ENCODE data around the gene LOXL4.

The LOXL4 gene

DNA sequence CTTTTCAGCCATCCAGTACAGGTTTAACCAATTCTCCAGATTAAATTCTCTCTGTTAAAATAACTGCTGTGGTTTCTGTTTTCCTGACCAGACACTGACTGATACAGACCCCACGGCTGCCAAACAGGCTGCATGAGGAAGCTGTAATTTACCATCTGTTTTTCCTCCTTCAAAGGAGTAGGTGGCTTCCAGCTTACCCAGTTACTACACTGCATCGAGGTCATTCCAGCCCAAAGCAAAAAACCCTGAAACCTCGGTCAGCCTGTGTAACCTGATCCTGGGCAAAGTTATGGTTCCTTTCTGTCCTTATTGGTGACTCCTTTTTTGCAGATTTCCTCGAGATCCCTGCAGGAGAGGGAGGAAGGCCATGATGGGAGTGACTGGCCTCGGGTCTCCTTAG, 27.9 kb upstream of the LOXL4 start:
- TF ChIP-seq, protein P1, sequence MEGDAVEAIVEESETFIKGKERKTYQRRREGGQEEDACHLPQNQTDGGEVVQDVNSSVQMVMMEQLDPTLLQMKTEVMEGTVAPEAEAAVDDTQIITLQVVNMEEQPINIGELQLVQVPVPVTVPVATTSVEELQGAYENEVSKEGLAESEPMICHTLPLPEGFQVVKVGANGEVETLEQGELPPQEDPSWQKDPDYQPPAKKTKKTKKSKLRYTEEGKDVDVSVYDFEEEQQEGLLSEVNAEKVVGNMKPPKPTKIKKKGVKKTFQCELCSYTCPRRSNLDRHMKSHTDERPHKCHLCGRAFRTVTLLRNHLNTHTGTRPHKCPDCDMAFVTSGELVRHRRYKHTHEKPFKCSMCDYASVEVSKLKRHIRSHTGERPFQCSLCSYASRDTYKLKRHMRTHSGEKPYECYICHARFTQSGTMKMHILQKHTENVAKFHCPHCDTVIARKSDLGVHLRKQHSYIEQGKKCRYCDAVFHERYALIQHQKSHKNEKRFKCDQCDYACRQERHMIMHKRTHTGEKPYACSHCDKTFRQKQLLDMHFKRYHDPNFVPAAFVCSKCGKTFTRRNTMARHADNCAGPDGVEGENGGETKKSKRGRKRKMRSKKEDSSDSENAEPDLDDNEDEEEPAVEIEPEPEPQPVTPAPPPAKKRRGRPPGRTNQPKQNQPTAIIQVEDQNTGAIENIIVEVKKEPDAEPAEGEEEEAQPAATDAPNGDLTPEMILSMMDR (IDR thresholded peaks at IDR 0.05; ENCODE audit: borderline replicate concordance, insufficient read depth, low read depth, low read length) = no peak
- no peak overlapping the region for H3K4me3 ChIP-seq (ENCODE audit: low read depth, low read length)

DNA sequence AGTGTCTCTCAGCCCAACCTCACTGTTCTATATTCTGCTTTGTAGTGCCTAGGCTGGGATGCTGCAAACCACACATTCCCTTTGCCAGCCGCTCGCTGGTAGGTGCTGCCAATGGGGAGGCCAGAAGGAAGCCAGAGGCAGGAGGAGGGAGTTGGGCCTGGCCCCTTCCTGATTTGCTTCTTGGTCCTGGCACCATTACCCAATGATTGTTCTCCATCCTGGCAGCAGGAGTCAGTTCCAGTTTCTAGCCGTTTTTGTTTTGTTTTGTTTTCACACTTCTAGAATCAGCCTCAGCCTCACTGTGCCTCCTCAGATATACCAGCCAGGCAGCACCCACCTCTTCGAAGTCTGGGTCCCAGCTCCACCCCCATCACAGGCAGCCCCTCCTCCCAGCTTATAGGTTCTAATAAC, 27.4 kb upstream of the LOXL4 start:
- TF ChIP-seq, protein P1 (IDR thresholded peaks at IDR 0.05; ENCODE audit: borderline replicate concordance, insufficient read depth, low read depth, low read length) = no peak
- no peak overlapping the region for H3K4me3 ChIP-seq (ENCODE audit: low read depth, low read length)

DNA sequence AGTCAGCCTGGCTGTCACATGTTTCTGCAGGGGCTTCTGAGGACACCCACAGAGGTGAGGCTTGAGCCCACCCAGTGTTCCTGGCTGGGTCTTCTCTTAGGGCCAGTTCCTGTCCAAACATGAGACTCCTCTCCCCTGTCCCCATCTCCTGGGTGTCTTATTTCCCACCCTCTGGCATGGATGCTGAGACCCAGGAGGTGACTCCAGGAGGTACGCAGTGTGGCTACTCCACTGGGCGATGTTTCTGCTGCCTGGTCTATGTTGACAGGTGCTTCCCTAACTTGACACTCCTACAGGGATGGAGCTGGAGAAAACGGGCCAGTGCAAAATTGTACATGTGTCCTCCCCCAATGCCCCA, 26.3 kb upstream of the LOXL4 start:
- no peak overlapping the region for H3K4me3 ChIP-seq (ENCODE audit: low read depth, low read length)
- TF ChIP-seq, protein P1 (IDR thresholded peaks at IDR 0.05; ENCODE audit: borderline replicate concordance, insufficient read depth, low read depth, low read length) = no peak

DNA sequence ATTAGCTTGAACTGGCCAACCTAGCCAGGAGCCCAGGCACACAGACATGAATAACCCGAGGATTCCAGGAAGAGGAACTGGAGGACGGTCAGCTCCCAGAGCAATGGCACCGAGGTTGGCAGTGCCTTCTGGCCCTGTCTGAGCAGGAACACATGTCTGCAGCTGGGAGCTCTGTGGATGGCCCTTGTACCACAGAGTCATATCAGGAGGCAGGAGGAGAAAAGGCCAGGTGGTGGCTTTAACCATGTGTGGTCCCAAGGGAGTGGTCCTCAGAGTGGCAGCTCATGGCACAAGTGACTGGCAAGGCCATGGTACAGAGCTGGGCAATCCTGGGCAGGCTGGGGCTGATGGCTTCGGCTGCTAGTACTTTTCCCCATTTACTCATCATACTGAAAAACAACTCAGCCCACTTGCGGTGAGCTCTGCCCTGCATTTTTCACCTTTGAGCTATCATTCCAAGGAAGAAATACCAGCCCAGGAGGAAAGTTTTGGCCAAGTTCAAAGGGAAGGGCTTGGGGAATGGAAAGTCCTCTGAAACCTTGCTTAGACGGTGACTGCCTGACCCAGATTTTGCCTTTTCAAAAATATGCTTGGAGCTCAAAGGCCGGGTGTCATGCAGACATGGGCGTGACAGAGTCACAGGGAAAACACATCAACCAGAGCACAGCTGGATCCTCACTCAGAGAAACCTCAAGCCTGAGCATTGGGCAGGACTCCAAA, 25.7 kb upstream of the LOXL4 start:
- TF ChIP-seq, protein P1 (IDR thresholded peaks at IDR 0.05; ENCODE audit: borderline replicate concordance, insufficient read depth, low read depth, low read length) = no peak
- no peak overlapping the region for H3K4me3 ChIP-seq (ENCODE audit: low read depth, low read length)

DNA sequence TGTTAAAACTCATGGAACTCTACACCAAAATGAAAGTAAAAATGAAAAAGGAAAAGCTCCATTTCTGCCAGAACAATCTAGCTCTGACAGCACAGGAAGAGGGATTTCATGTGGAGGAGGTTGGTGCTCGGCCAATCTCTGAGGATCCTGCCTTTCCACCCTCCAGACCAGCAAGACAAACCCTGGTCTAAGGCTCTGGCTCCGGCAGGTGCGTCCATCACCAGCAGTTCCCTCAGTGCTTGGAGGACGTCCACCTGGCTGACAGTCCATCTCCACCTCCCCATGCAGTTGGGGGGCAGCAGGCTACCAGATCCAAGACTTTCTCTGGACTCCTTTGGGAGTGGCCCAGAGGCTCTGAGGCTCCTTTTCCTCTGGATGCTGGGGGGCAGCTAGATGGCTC, 25.0 kb upstream of the LOXL4 start:
- TF ChIP-seq, protein P1 (IDR thresholded peaks at IDR 0.05; ENCODE audit: borderline replicate concordance, insufficient read depth, low read depth, low read length) = no peak
- no peak overlapping the region for H3K4me3 ChIP-seq (ENCODE audit: low read depth, low read length)

DNA sequence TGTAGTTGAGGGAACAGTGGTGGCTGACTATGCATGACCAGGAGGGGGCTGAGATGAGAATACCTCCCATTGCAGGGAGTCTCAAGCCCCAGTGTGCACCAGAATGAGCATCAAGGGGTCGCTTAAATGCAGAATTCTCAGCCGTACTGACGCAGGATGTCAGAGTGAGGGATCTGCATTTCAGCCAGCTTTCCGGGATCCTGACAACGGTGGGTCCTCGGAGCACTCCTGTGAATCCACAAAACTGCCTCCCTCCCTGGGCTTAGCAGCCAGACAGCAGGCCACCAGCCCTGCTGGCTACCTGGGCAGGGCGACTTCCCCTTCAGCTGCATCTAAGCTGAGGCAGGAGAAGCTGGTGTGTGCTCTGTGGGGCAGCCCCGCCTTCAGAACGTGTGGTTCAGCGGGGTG, 21.8 kb upstream of the LOXL4 start:
- TF ChIP-seq, protein P1 (IDR thresholded peaks at IDR 0.05; ENCODE audit: borderline replicate concordance, insufficient read depth, low read depth, low read length) = no peak
- no peak overlapping the region for H3K4me3 ChIP-seq (ENCODE audit: low read depth, low read length)

DNA sequence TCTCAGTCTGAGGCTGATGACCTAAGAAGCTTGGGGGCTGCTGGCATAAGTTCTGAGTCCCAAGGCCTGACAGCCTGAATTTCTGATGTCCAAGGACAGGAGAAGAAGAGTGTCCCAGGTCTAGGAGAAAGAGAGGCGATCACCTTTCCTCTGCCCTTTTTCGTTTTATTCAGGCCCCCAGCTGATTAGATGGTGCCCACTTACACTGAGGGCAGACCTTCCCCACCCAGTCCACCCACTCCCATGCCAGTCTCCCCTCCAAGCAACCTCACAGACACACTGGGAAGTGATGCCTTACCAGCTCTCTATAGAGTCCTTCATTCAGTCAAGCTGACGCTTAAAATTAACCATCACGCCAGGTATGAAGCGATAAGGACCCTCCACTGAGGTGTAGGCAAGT, 19.3 kb upstream of the LOXL4 start:
- TF ChIP-seq, protein P1 (IDR thresholded peaks at IDR 0.05; ENCODE audit: borderline replicate concordance, insufficient read depth, low read depth, low read length) = no peak
- H3K4me3 ChIP-seq (ENCODE audit: low read depth, low read length) = no peak overlapping the region
